NCI-H2107 treated with DMSO at 0.1 percent for 48 hours (cell line): ENCODE measurements around the gene GGT1.
"Not testable (repeated sequence)": the region's sequence is repeated elsewhere in the genome, so short reads cannot be mapped to it uniquely, and the experiment has no call there.

Experiments used
- DNase-seq: peaks from one replicate; lab custom pipeline; 2025; ENCODE audit not compliant: unreplicated experiment; lab: John Stamatoyannopoulos, UW

Gene GGT1

DNA sequence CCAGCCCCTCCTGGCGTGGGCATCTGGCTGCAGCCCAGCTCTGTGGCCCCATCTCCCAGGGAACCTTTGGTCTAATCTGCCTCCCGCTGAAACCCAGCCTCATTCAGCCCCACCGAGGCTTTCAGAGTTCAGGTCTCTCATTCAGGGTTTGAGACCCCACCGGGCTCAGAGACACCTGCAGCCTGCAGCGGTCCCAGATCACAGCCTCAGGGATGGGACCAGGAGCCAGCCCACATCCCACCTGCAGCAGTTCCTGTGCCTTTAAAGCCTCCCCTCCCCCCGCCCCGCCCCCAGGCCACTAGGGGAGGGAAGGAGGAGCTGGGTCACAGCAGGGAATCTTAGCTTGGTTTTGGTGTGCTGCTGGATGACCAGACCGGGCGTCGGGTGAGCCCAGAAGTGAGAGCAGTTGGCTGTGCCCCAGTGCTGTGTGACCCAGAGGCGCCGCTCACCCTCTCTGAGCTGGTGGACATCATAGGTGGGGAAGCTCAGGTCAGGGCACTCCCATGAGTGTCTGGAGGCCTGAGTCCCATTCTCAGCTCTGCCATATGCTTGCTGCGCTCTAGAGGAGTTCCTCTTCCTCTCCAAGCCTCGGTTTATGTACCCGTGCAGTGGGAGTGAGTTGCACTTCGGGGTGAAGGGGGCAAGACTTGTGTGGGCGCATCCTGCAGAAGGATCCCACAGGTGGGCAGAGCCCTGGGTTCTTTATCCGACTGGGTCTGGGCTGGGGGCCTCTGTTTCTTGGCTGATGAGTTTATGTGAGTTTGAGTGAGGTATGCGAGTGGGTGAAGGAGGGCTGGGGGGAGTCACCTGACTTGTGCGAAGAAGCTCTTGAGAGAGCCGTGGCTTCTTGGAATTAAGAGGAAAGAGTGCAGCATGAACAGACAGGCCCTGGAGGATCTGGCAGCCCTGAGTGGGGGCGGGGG is at the start of gene GGT1:
TSS of gene GGT1 (plus strand) at position 347 of the 923 bp plus-strand sequence. CDS start 7,889 bp downstream, outside the sequence.
- DNase-seq, result not testable (repeated sequence)

DNA sequence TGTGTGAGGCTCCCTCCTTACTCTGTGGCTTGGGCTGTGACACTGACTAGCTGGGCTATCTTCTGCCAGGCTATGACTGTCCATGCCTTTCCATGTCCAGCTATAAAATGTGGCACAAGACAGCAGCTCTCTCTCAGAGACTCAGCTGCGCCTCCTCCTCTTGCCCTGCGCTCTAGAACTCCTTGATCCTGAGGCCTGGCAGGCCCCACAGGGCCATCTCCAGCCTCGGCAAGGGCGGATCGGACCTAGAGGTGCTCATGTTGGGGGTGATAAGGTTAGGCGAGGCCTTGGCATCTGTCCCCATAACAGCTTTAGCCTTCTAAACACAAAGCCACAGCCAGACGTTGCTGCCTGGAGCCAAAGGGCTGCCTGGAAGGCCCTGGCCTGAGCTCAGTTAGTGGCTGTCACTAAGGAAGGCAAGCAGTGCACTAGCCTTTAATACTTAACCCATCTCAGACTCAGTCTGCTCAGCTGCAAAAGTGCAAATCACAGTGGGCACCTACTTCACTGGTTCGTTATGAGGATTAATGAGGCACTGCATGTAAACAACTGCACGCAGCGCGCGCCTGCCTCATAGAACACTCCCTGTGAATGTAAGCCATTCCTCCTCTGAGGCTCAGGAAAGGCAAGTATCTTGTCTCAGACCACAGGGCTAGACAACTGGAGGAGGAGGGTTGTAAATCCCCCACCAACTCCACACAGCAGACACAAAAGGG is 49.2 kb upstream of the GGT1 start:
- DNase-seq, result no peak

DNA sequence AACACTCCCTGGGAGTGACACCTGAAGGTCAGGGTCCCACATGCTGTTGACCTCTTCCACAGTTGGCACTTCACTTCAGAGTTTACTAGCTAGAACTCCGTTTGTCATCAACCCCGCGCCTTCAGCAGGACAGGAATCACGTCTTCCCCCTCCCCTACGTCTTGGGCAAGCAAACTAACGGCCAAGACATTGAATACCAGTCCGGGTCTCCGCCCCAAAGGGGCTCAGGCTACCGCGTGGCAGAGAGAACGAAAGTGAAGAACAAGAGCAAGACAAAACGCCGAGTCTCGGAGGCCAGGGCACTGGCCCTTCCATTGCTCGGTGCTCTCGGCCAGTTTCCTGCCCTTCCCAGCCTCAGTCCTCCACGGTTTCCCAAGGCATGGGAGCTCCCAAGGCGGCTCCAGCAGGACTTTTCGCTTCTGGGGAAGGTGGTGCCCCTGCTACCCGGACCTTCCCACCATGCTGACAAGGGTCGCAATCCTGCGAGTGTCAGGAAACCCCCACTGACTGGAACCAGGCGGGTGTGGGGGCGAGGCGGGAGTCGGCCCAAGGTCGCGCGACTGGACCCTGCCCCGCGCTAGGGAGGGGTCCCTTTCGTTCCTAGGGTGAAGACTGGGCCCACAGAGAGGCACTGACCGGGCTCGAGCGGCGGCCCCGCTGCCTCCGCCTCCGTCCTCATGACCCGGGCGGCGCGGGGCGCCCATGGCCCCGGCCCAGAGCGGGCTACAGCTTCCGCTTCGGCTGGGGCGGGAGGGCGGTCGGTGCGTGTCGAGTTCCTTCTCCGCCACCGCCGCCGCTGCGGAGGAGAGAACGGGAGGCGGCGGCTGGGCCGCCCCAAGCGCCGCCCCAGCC is 48.5 kb upstream of the GGT1 start, which contains the start of gene GUCD1:
TSS of gene GUCD1 (minus strand) at position 826 of the 852 bp plus-strand sequence. CDS start at position 679, 147 bp downstream.
- no peak for DNase-seq

DNA sequence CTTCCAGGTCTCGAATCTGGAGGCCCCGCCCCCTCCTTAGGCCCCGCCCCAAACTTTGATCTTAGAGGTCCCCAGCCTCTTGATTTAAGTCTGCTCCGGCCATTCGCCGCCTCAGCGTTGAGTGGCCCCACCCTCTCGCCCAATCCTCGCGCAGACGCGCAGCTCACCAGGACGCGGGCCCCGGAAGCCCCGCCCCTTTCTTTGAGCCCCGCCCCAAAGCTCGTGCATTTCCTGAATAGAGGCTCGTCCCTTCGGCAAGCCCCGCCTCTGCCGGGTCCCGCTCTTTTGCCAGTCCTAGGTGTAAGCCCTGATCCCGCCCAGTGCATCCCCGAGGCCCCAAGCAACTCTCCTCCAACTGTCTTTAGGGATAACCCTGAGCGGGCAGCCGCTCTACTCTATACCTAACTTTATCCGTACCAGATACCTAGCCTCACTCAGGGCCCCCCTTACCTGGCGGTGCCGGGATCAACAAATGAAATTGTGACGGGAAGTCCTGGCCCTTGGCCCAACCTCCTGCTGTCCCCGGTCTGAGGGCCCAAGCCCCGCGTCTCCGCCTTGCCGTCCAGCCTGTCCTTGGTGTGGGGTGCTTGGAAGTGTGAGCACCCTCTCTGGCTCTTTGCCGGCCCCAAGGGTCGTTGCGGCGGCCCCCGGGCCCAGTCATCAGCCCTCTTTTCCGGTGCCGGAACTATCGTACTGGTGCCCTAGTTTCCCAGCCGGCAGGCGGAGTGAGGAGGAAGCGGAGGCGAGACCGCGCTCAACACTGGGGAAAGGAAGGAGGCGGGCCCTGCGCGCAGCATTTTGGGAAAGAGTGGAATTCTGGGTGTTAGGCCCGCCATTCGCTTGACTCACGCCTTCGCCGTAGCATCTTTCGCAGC is 47.6 kb upstream of the GGT1 start, which contains the start of gene SNRPD3:
TSS of gene SNRPD3 (plus strand) at position 835 of the 875 bp plus-strand sequence. CDS start 1,676 bp downstream, outside the sequence.
- DNase-seq, result peak; percentile 84

DNA sequence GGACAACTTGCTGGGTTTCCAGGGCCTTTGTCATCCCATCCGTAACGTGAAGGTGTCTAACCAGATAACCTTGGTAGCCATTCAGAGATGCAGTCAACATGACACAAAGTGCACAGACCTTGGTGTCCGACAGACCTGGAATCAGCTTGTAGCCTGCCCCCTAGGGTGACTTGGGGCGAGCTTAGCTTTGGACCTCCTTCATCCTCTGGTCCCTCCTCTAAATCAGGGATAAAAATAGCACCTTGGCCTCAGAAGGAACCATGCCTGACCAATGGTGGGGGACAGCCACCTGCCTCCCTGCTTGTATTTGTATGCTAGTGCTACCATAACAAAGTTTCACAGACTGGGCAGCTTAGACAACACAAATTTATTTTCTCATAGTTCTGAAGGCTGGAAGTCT is 43.5 kb upstream of the GGT1 start:
- DNase-seq, result no peak

GRCh38 chr22:24563246-24563645 is 39.7 kb upstream of the GGT1 start:
- no peak for DNase-seq

GRCh38 chr22:24564376-24565058 is 38.5 kb upstream of the GGT1 start:
- no peak for DNase-seq

DNA sequence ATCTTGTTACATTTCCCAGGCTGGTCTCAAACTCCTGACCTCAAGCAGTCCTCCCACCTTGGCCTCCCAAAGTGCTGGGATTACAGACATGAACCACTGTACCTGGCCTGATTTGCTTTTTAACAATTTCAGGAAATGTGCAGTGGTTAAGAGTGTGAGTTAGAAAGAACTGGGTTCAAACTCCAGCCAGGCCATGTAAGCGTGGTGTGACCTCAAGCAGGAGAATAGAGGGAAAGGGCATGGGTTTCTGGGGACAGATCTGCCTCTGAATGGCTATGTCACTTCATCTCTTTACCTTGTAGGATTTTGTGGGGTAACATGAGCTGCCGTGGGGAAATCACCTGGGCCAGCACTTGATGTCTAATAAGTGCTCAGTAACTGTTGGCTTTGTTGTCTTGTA is 37.9 kb upstream of the GGT1 start:
- no peak for DNase-seq

DNA sequence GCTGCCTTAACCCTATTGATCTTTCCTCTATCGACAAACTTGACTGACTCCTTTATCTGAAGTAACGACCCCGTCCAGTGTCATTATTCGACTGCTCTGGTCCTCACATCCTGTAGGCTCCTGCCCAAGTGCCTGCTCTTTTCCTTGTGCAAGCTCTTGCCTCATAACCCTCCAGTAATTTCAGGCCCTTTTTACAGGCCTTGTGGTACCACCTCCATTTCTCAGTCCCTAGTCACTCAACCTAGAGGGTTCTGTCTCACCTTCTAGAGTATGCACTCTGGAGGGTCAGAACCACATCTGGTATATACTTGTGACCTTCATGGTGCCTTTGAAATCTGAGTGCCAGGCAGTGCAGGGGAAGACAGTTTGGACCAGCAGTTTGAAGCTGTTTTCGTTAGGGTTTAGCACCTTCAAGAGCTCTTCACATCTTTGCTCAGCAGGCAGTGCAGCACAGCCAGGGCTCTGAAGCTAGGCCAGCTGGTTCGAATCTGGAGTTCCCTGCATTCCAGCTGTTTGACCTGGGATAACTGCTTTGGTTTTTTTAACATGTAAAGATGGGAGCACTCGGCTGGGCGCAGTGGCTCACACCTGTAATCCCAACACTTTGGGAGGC is 36.0 kb upstream of the GGT1 start:
- DNase-seq, result no peak

DNA sequence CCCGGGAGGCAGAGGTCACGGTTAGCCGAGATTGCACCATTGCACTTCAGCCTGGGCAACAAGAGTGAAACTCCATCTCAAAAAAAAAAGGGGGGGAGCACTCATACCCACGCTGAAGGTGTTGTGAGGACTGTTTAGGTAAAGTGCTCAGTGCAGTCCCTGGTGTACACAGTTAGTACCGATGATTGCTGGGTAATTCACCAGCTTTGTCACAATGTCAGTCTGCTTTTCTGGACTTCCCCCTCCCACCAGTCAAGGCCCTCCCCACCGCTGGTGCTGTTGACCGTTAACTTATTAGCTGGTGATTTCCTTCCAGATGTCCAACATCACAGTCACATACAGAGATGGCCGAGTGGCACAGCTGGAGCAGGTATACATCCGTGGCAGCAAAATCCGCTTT is 35.3 kb upstream of the GGT1 start:
- DNase-seq, result no peak

- DNase-seq, result no peak
These were observed 31.7 kb upstream of the GGT1 start for GRCh38 chr22:24571266-24571665.

DNA sequence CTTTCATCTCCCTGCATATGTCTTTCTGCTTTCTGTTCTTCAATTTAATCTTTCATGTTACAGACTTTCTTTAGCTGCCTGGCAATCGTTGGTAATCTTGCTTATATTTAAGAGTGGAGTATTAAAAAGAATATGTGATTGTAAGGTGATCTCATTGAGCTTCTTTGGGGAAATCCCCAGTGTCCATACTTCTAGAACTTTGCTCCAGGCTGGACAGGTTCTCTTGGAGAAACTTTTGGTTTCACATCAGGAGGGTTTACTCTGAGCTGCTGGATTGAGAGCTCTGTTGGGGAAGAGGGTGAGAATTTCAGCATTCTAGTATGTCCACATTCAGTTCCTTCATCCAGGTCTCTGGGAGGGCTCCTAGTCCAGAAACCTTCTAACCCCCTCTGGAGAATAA is 26.2 kb upstream of the GGT1 start:
- DNase-seq, result no peak

- DNase-seq, result no peak
These were observed 24.4 kb upstream of the GGT1 start for GRCh38 chr22:24578355-24579257.

DNA sequence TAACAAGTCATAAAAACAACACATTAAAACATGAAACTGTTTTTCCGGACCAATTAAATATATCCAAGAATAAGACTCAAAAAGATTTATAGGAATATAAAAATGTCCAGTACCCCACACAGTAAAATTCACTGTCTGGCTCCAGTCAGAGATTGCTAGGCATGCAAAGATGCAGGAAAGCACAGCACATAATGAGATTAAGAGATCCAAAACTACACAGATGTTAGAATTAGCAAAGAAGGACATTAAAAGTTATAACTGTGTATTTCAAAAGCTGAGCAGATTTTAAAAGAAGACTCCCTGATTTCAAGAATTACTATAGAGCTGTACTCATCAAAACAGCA is 23.8 kb upstream of the GGT1 start:
- DNase-seq, result no peak

- DNase-seq, result no peak
These were observed 22.7 kb upstream of the GGT1 start for GRCh38 chr22:24580276-24580675.

DNA sequence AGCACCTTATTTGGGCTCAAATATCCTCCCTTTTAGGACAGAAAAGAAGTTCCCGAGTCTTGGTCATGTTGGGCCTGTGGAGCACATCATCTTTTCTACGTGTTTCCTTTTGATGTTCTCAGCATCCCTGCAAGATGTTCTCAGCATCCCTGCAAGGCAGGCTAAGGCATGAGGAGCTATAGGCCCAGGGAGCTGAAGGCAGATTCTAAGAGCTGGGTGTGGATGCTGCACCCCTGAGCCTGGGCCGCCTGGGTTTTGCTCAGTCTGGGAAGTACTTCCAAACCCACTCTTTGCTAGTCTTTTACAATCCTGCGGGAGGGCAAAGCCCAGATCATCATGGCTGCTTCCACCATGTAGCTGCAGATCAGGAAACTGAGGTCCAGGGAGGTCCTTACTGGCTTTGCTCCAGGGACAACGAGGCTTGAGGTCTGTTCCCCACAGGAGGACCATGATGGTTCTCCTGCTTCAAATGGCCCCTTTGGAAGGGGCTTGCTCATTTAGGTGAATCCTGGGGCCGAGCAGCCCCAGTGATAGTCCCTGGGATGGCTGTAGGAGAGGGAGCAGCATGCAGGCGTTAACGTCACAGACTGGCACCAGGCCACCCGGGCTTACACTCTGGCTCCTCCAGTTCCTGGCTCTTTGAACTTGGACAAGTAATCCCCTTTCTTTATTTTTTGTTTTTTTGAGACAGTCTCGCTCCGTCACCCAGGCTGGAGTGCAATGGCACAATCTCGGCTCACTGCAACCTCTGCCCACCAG is 20.8 kb upstream of the GGT1 start:
- DNase-seq, result no peak
